Dedifferentiated amniotic fluid mesenchymal stem cell (primary cell): ENCODE results near the gene AATK.
"Not testable (repeated sequence)": the region's sequence is repeated elsewhere in the genome, so short reads cannot be mapped to it uniquely, and the experiment has no call there.

ENCODE experiments used
- DNase-seq: peaks from one replicate; pipeline ENCODE4 v3.0.0-alpha.2; 2016; ENCODE audit errors: extremely low spot score

The AATK gene

DNA sequence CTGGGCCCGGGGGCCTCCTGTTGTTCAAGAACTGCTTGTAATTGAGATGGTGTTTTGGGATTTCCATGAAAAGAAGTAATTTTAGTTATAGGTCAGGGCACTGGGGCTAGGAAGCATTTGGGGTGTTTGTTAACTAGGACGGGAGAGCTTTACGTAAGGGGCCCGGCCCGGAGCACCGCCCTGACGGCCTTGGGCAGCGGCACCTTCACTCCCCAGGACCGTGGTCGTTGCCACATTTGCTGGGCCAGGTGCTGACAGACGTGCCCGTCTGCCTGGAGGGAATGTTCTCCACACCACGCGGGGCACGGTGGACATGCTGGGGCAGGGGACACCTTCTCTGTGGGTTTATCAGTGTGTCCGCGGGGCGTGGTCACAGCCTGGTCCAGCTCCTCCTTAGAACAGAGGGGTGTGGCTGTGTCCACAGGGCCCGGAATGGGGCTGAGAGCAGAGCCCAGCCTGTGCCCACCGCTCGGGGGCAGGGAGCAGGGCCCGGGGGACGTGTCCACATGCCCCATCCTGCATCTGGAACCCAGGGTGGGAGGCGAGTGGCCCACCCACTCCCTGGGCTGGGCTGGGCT lies 73.4 kb downstream of the AATK start:
- DNase-seq: no peak

DNA sequence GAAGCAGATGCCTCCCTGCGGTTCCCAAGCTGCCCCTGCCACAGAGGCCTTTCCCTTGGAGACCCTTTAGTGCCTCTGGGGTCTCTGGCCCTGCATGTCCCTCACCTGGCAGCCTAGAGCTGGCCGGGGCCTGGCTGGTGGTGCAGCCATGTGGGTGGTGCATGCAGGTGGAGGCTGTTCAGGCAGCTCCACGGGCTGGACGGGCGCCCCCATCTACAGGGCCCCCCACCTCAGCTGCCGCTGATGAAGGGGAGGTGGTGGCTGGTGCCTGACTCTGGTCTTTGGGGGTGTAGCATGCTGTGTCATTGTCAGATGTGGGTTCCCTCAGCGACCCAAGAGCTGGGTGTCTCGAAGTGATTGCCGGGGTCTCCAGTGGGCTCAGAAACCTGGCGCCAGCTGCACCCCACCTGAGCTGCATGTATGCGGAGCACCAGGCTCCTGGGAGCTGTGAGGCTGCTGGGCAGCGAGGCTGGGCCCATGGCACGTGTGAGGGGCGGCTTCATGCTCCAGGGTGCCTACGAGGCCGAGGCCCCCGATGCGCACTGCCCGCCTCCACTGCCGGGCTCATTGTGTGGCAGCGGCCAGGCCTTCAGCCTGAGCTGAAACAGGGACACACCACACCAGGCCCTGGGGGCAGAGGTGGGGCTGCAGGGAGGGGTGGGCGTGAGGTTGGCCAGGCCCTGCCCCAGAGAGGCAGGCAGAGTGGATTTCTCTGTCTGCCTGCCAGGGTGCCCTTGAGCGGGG lies 74.1 kb downstream of the AATK start:
- no peak for DNase-seq

DNA sequence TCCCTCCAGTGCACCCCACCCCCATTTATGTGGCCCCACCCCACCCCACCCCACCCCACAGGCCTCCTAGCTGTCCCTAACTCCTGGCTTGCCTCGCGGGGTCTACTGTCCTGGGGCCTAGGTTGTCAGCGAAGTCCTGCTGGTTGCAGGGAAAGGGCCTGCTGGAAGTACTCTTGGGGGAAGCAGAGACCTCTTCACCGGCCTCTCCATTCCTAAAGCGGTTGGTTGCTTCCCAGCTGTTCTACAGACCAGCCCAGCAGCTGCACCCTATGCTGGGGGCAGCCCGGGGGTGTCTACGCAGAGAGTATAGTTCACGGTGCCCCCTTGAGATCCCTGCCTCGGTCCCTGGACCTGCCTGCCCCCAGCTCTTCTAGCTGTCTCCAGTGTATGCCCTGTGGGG lies 74.9 kb downstream of the AATK start:
- DNase-seq: no peak

DNA sequence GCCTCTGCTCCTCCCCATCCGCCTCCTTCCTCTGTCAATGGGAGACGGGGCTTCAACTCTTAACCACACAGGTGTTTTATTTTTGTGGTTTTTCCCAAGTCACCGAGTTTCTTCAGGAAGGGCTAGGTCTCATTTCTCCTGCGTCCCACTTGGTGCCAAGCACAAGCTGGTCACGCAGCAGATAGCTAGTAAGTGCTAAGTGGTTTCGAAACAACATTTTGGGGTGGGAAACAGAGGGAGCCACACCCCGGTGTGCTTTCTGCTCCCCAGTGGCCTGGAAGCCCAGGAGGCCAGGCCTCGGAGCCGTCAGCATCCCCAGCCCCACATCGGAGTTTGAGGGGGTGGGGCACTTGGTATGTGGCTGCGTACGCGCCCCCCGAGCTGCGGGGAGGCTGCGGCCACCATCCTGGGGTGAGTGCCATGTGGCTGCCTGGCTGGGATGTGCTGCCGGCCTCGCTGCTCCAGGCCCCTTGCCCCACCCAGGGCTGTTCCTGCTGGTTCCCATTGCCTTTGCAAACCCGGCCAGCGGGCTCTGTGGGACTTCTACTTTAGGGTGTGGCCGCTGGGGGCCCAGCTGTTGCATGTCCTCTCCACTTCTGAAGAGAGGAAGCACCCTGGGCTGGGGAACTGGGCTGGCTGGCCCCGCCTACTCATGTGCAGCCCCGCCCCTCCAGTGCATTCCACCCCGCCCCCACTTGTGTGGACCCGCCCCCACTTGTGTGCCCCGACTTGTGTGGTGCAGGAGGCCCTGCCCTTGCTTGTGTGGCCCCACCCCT lies 75.5 kb downstream of the AATK start:
- no peak for DNase-seq

DNA sequence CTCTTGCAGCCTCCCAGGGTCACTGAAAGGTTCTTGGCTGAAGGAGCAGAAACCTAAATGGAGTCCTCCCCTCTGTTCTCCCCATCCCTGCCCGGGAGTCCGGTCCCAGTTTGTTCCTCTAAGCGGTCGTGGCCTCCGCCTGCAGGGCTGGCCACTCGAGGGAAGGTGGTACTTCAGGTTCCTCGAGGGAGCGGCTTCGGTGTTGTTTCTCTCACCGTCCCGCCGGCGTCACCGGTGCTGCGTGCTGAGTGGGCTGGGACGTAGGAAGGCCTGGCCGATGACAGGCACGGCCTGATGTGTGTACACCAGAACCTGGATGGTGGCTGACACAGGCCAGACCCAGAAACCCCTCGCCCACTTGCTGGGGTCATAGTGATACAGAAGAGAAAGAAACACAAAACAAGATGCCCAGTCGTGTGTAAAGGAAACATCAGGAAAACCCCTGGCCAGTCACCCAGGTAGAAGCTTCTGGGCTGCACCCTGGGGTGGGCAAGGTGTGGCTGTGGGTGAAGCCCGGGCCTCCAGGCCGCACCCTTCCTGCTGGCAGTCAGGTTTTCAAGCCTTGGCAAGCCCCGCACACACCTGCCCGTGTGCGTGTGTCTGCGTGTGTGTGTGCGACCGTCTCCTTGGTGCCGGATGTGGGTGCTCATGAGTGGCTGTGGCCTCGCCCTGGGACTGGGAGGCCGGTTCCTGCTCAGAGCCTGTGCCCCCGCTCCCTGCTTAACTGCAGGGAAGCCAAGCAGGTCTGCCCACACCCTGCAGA lies 79.1 kb downstream of the AATK start:
- no peak for DNase-seq

DNA sequence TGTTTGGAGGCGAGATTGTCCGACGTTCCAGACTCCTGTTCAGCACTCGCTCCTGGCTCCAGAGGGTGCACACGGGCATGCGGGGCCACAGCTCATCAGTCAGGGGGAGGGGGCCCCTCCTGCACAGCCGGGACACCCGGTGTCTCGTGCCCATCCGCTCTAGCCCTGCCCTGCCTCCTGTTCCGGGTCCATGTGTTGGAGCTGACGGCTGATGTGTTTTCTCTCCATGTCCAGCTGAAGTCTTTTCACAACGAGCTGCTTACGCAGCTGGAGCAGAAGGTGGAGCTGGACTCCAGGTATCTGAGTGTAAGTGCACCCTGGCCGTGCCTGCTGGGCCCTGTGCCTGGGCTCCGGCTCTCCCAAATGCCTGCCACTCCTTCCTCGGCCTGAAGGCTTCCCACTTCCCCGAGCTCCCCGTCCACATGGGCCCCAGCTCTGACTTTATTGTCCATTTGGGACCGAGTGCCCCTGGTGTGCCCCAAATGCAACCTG lies 80.6 kb downstream of the AATK start:
- DNase-seq: no peak

DNA sequence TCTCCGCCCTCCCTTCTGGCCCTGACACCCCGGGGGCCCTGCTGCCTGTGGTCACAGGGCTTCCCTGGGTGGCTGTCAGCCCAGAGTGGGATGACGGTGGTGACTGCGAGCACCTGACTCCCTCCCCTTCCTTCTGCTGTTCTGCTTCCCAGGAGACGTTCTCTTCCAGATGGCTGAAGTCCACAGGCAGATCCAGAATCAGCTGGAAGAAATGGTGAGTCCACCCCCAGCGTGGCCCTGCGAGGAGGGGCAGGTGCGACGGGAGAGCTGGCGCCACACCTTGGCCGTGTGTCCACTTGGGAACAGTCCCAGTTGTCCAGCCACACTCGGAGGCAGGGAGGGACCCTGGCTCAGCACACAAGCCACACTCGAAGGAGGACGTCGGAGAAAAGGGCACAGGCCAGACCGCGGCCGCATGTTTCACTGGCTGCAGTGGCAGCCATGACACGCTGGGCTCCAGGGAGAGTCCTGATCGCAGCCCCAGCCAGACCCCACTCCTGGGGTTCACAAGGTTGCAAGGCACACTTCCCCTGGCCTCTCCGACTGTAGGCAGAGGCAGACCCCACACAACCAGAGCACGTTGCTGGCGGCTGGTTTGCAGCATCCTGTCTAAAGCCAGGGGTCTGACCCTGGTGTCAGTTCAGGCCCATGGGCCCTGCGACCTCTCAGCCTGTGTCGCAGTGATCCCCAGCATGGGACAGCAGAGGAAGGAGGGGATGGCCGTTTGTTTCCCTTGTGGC lies 81.2 kb downstream of the AATK start:
- no peak for DNase-seq

DNA sequence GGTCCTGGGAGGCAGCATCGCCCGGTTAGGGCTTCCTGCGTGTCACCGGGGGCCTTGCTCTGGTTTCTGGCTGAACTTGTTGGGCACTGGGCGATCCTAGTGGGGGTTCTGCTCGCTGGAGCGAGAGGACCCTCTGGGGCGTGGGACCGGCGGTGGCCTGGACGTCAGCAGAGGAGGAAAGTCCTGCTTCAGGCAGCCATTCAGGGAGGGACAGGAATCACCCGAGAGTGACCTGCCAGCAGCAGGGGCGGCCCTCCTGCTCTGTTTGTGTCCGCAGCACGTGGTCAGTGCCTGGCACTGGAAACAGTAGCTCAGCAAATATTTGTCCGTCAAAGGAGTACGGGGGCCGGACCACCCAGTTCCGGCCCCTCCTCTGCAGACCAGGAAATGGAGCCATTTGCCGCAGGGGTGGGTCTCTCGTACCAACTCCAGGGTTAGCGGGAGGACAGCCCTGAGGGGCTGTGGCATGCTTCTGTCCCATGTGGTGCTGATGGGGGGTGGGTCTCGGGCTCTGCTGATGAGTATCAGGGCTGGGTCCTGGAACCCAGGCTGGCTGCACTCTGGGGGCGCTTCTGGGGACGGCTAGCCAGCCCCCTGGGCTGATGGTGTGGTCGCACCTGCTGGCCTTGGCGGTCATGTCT lies 82.8 kb downstream of the AATK start:
- no peak for DNase-seq

DNA sequence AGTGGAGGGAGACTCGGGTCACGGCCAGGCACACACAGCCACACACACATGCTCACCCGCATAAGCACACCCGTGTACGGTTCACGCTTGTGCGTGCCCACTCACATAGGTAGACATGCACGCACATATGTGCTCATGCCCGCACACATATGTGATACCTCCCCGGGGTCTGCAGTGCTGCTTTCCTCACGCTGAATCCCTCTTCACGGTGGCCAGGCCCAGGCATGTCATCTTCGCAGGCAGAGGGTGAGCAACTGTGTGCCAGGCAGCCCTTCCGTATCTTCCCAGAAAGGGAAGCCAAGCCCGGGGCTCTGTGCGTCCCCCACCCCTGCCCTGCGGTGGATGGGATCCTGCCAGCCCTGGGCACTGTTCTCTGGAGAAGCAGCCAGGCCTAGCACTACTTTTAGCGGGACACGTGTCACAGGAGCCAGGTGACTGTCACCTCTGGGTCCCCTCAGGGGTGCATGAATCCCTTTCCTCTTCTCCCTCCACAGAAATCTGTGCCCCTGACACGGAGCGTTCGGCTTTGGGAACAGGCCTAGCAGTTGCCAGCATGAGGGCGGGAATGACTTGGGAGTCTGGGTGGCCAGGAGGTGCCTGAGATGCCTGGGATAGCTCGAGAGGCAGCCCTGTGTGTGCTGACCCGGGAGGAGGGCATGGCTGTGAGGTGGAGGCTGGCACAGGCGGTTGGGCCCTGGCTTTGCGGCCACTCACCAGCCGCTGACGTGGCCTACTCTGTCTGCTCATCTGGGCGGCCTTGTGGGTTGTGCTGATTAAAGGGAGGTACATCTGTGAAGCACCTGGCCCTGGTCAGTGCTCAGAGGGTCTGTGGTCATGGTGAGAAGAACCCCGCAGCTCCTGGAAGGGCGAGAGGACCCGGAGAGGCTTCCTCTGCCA lies 83.6 kb downstream of the AATK start:
- DNase-seq: no peak

DNA sequence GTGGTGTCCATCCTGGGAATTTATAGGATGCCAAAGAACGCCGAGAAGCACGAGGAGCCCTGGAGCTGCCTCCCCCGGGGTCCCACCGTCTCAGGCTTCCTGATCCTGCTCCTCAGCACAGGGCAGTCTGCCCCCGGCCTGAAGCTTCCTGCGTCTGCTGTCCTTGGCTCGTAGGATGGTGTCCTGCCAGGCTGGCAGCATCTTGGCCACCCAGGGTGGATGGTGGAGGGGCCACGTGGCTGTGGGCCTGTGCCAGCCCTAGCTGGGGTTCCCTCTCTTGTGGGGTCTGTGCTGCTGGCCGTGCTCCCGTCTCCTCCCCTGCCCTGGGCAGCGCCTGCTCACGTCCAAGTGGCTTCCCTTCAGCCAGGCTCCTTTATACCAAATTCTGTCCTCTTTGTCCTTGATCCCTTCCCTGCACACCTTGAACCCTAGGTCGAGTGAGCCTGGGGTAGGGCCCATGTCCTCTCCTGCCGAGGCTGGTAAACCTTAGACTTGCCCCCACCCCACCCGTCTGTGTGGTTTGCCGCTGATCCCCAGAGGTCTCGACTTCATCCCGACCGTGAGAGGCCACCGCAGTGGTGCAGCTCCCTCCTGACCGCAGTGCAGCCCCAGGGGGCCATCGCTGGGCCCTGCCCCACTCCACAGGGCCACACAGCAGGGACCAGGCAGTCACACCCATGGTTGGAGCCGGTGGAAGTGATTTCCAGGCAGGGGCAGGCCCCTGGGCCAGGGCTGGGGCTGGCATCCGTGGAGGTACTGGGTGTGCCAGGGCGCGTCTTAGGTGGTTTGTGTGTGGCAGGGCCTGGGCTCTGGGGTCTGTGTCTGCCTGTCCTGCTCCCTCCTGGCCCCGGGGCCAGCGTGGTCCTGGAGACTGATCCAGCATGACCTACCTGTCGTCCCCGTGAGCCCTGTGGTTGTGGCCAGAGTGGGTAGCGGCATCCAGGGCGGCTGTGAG lies 84.5 kb downstream of the AATK start:
- no peak for DNase-seq

DNA sequence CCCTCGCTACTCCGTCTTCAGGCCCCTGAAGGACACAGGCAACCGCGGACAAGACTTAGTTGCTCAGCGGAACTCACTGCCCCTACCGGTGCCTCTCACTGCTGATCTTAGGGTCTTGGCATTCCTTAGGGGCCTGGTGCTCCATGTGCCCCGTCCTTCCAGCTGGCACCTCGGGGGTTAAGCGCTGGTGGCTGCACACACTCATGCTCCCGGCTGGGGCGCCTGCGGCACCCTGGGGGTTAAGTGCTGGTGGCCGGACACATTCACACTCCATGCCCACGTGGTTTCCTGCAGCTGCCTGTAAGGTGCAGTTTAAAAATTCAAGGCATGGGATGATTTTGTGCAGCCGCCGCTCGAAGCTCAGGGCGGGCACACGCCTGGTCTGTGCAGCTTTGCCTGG lies 86.0 kb downstream of the AATK start:
- no peak for DNase-seq

DNA sequence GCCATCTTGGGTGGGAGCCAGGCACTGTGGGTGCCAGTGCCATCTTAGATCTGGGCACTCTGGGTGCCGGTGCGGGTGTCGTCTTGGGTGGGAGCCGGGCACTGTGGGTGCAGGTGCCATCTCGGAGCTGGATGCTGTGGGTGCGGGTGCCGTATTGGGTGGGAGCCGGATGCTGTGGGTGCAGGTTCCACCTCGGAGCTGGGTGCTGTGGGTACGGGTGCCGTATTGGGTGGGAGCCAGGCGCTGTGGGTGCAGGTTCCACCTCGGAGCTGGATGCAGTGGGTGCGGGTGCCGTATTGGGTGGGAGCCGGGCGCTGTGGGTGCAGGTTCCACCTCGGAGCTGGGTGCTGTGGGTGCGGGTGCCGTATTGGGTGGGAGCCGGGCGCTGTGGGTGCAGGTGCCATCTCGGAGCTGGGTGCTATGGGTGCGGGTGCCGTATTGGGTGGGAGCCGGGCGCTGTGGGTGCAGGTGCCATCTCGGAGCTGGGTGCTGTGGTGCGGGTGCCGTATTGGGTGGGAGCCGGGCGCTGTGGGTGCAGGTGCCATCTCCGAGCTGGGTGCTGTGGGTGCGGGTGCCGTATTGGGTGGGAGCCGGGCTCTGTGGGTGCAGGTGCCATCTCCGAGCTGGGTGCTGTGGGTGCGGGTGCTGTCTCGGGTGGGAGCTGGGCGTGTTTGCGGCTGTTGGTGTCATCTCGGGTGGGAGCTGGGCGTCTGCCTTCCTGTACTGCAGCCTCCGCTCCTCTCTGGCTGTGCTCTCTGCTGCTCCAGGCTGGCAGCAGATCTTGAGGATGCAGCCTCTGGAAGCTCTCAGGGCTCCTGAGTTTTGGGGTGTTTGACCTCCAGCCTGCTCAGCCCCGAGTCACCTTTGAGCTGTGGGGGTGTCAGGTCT lies 87.8 kb downstream of the AATK start:
- not testable (repeated sequence) for DNase-seq

DNA sequence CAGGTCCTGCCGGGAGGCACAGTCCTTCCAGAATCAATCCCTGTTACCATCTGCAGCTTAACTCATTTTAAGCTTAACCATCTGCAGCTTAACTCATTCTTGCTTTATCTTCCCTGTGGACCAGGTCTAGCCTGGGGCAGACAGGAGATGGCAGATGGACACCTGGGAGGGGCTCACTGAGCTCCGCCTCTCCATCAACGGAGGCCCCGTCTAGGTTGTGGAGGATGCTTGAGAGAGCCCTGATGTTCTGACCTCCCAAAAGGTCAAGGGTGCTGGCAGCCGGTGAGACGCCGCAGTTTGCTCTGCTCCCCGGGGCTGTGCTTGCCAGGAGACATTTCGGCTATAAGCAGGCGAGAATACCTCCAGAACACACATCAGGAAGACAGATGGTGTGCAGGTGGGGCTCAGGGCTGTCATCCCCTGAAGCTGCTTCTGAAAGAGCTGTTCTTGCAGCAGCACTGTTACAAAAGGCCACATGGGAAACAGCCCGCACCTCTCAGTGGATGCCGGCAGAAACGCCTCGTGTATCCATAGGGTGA lies 89.8 kb downstream of the AATK start:
- DNase-seq: no peak

DNA sequence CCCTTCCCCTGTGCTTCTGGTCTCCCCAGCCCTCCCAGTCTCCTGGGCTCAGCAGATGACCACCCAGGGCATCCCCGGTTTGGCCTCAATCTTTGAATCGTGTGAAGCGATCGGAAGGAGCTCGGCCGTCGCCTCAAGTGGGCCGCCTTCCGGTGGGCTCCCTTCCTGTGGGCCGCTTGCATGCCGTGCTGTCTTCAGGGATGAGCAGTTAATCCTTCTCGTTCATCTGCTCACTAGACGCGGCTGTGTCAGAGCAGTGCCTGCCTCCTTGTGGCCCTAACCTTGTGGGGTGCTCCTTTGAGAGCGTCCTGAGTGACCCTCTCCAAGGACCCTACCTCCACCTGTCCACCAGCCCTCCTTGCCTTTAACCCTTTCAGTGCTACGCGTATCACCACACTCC lies 90.7 kb downstream of the AATK start:
- no peak for DNase-seq

DNA sequence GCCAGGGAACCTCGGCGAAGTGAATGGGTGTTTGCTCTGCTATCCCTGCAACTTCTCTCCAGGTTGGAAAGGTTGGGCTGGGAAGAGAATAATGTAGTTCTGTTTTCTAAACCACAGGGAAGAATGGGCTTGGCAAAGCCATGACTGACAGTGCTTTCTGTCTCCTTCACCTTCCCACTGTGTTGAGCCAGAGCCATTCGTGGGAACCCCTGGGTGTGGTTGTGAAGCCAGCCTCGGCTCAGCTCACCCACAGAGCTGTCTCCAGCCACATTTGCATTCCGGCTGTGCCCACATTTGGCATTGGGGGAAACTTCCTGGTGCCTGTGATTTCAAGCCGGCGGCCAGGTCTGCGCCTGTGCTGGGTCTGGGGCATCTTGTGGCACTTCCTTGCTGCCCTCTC lies 91.1 kb downstream of the AATK start:
- DNase-seq: no peak

DNA sequence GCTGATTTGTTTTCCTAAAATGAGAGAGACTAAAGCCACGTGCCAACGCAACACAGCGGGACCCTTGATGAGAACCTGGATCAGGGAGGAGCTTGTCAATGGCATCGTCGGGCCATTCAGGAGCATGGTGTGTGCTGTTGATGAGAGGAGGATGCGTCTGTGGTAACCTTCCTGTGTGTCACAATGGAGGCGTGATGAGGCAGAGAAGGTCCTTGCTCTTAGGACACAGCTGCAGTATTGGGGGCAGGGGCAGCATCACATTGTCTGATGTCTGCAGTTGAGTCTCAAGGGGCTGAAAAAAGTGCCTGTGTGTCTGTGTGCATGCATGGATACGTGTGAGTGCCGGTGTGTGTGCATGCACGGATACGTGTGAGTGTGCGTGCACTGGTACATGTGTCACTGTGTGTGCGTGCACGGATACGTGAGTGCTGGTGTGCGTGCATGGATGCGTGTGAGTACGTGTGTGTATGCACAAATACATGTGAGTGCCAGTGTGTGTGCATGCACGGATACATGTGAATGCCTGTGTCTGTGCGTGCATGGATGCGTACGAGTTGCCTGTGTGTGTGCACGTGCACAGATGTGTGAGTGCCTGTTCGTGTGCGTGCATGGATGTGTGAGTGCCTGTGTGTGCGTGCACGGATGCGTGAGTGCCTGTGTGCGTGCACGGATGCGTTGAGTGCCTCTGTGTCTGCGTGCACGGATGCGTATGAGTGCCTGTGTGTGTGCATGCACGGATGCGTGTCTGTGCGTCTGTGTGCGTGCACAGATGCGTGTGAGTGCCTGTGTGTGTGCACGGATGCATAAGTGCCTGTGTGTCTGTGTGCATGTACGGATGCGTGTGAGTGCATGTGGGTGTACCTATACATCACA lies 91.8 kb downstream of the AATK start:
- DNase-seq: no peak
